IPS DF 19.7 (cell line): ENCODE measurements around the gene HECA.

Source experiments
- DNase-seq: peaks from one replicate; pipeline ENCODE4 v3.0.0-alpha.2; 2013; ENCODE audit warnings: low read depth, low spot score

The HECA gene

GRCh38 chr6:139161169-139161568 lies 26.3 kb downstream of the HECA start:
- DNase-seq = no peak

- DNase-seq = no peak
Observed at GRCh38 chr6:139161817-139162284, 27.0 kb downstream of the HECA start.

- DNase-seq = no peak
Observed at GRCh38 chr6:139164001-139164400, 29.1 kb downstream of the HECA start.

- no peak for DNase-seq
Observed at GRCh38 chr6:139165324-139165723, 30.4 kb downstream of the HECA start.

GRCh38 chr6:139166238-139166955 lies 31.5 kb downstream of the HECA start:
- no peak for DNase-seq

GRCh38 chr6:139166956-139167313 lies 32.1 kb downstream of the HECA start:
- no peak for DNase-seq

GRCh38 chr6:139172151-139172550 lies 37.3 kb downstream of the HECA start:
- DNase-seq = no peak

GRCh38 chr6:139172567-139172966 lies 37.7 kb downstream of the HECA start:
- no peak for DNase-seq

GRCh38 chr6:139173172-139173571 lies 38.3 kb downstream of the HECA start:
- DNase-seq = no peak

- no peak for DNase-seq
Observed at GRCh38 chr6:139173822-139174221, 38.9 kb downstream of the HECA start.

- no peak for DNase-seq
Observed at GRCh38 chr6:139174961-139175360, 40.1 kb downstream of the HECA start.

GRCh38 chr6:139175389-139175948 lies 40.6 kb downstream of the HECA start:
- no peak for DNase-seq

GRCh38 chr6:139181236-139181635 lies 46.4 kb downstream of the HECA start:
- DNase-seq = no peak

GRCh38 chr6:139184047-139184446 lies 49.2 kb downstream of the HECA start:
- no peak for DNase-seq

GRCh38 chr6:139184459-139184858 lies 49.6 kb downstream of the HECA start:
- DNase-seq = no peak

GRCh38 chr6:139186242-139186641 lies 51.4 kb downstream of the HECA start:
- no peak for DNase-seq

GRCh38 chr6:139186692-139187091 lies 51.8 kb downstream of the HECA start:
- no peak for DNase-seq

GRCh38 chr6:139187489-139187888 lies 52.6 kb downstream of the HECA start:
- DNase-seq = no peak

- no peak for DNase-seq
Observed at GRCh38 chr6:139189665-139190064, 54.8 kb downstream of the HECA start.

- DNase-seq = no peak
Observed at GRCh38 chr6:139194740-139195139, 59.9 kb downstream of the HECA start.

- no peak for DNase-seq
Observed at GRCh38 chr6:139198529-139199288, 63.8 kb downstream of the HECA start.

GRCh38 chr6:139201378-139201777 lies 66.5 kb downstream of the HECA start:
- DNase-seq = no peak

- DNase-seq = no peak
Observed at GRCh38 chr6:139204978-139205377, 70.1 kb downstream of the HECA start.
